ENCODE measurements around the gene ZNF205. TPM values are rescaled to one million over a fixed set of nuclear protein-coding genes. Genes with fewer than 3 reads are reported as not detected.
"Not testable (repeated sequence)": the region's sequence is repeated elsewhere in the genome, so short reads cannot be mapped to it uniquely, and the experiment has no call there.

Gene ZNF205
- total RNA-seq, 1 donor from 2014 or later = 12.9 TPM

- H3K9me3 Mint-ChIP-seq (ENCODE audit: low read depth) = no peaks in the 10 kb centered on the region
- peaks cover 2% of the 10 kb centered on the region for H3K36me3 Mint-ChIP-seq (ENCODE audit: low read depth)
- no peak for DNase-seq (ENCODE audit: low spot score)
- no peak overlapping the region for H3K4me3 Mint-ChIP-seq (ENCODE audit: unreplicated experiment)
- H3K27me3 Mint-ChIP-seq (ENCODE audit: low read depth) = peaks cover 34% of the 10 kb centered on the region
- no peak overlapping the region for H3K27ac Mint-ChIP-seq (ENCODE audit: unreplicated experiment)
- no peak for TF ChIP-seq CTCF (IDR thresholded peaks at IDR 0.05)
- H3K4me1 Mint-ChIP-seq (ENCODE audit: low read depth) = no peaks in the 10 kb centered on the region
Measured at GRCh38 chr16:3073448-3073847, 38.9 kb upstream of the ZNF205 start.

GRCh38 chr16:3074860-3075522, 37.4 kb upstream of the ZNF205 start:
- Mint-ChIP-seq H3K9me3 (ENCODE audit: low read depth) (no peaks in the 10 kb centered on the region), H3K27me3 (ENCODE audit: low read depth) (peaks cover 44% of the 10 kb centered on the region), H3K4me3 (ENCODE audit: unreplicated experiment) (no peak overlapping the region), H3K27ac (ENCODE audit: unreplicated experiment) (no peak overlapping the region), H3K36me3 (ENCODE audit: low read depth) (peaks cover 2% of the 10 kb centered on the region), H3K4me1 (ENCODE audit: low read depth) (no peaks in the 10 kb centered on the region)
- DNase-seq (ENCODE audit: low spot score) = no peak
- TF ChIP-seq CTCF (IDR thresholded peaks at IDR 0.05) = no peak

DNA sequence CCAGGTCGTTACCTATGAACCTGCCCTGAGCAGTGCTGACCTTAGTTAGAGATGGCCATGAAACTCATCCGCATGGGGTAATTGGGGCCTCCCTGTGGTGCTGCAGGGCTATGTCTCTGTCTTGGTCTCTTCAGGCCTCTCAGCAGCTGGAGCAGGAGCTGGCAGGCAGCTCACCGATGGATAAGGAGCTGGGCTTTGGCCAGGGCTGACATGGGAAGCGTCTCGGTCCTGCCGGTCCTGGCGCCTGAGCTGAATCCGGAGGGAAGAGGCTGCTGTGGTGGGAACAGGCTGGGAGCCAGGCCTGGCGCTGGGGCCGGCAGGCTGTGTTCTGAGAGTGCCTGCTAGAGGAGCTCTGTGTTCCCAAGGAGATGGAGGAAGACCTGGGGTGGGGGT, 36.9 kb upstream of the ZNF205 start:
- no peak overlapping the region for H3K27ac Mint-ChIP-seq (ENCODE audit: unreplicated experiment)
- no peak overlapping the region for H3K4me3 Mint-ChIP-seq (ENCODE audit: unreplicated experiment)
- no peak for DNase-seq (ENCODE audit: low spot score)
- TF ChIP-seq CTCF (IDR thresholded peaks at IDR 0.05) = no peak
- H3K9me3 Mint-ChIP-seq (ENCODE audit: low read depth) = no peaks in the 10 kb centered on the region
- no peaks in the 10 kb centered on the region for H3K4me1 Mint-ChIP-seq (ENCODE audit: low read depth)
- H3K27me3 Mint-ChIP-seq (ENCODE audit: low read depth) = peaks cover 45% of the 10 kb centered on the region
- peaks cover 2% of the 10 kb centered on the region for H3K36me3 Mint-ChIP-seq (ENCODE audit: low read depth)

- H3K27ac Mint-ChIP-seq (ENCODE audit: unreplicated experiment); H3K4me1 Mint-ChIP-seq (ENCODE audit: low read depth); H3K36me3 Mint-ChIP-seq (ENCODE audit: low read depth); H3K4me3 Mint-ChIP-seq (ENCODE audit: unreplicated experiment); H3K9me3 Mint-ChIP-seq (ENCODE audit: low read depth); DNase-seq (ENCODE audit: low spot score): not testable (repeated sequence)
- peaks cover 47% of the 10 kb centered on the region for H3K27me3 Mint-ChIP-seq (ENCODE audit: low read depth)
Measured at GRCh38 chr16:3075946-3076345, 36.4 kb upstream of the ZNF205 start.

DNA sequence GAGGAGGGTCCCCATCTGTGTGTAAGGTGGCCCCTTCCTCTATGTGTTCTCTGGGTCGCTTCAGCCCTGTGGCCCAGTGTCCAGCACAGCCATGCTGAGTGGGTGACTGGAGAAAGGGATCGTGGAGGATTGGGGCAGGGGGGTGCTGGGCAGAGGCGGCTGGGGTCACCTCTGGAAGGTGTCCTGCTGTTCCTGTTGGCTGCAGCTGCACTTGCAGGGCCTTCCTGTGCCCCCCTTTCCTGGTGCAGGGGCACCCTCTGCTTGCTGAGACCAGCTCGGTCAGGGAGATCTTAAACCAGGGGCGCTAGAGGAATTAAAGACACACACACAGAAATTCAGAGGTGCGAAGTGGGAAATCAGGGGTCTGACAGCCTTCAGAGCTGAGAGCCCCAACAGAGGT, 35.8 kb upstream of the ZNF205 start:
- no peak for DNase-seq (ENCODE audit: low spot score)
- Mint-ChIP-seq H3K36me3 (ENCODE audit: low read depth) (peaks cover 1% of the 10 kb centered on the region), H3K4me1 (ENCODE audit: low read depth) (no peaks in the 10 kb centered on the region), H3K27me3 (ENCODE audit: low read depth) (peaks cover 47% of the 10 kb centered on the region), H3K9me3 (ENCODE audit: low read depth) (no peaks in the 10 kb centered on the region), H3K4me3 (ENCODE audit: unreplicated experiment) (no peak overlapping the region), H3K27ac (ENCODE audit: unreplicated experiment) (no peak overlapping the region)
- no peak for TF ChIP-seq CTCF (IDR thresholded peaks at IDR 0.05)

- DNase-seq (ENCODE audit: low spot score) = no peak
- H3K4me3 Mint-ChIP-seq (ENCODE audit: unreplicated experiment) = no peak overlapping the region
- H3K27me3 Mint-ChIP-seq (ENCODE audit: low read depth) = peaks cover 29% of the 10 kb centered on the region
- no peak overlapping the region for H3K27ac Mint-ChIP-seq (ENCODE audit: unreplicated experiment)
- TF ChIP-seq CTCF (IDR thresholded peaks at IDR 0.05) = no peak
- no peaks in the 10 kb centered on the region for H3K4me1 Mint-ChIP-seq (ENCODE audit: low read depth)
- H3K9me3 Mint-ChIP-seq (ENCODE audit: low read depth) = no peaks in the 10 kb centered on the region
- H3K36me3 Mint-ChIP-seq (ENCODE audit: low read depth) = no peaks in the 10 kb centered on the region
Measured at GRCh38 chr16:3080024-3080423, 32.4 kb upstream of the ZNF205 start.

DNA sequence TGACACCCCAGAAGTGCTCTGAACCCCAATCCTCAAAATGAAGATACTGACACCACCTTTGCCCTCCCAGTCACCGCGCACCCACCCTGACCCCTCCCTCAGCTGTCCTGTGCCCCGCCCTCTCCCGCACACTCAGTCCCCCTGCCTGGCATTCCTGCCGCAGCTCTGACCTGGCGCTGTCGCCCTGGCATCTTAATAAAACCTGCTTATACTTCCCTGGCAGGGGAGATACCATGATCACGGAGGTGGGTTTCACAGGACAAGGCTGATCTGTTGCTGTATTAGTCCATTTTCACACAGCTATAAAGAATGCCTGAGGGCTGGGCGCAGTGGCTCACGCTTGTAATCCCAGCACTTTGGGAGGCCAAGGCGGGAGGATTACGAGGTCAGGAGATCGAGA, 30.4 kb upstream of the ZNF205 start:
- not testable (repeated sequence) for DNase-seq (ENCODE audit: low spot score); H3K27ac Mint-ChIP-seq (ENCODE audit: unreplicated experiment); H3K9me3 Mint-ChIP-seq (ENCODE audit: low read depth); H3K36me3 Mint-ChIP-seq (ENCODE audit: low read depth); H3K4me3 Mint-ChIP-seq (ENCODE audit: unreplicated experiment); H3K4me1 Mint-ChIP-seq (ENCODE audit: low read depth)
- H3K27me3 Mint-ChIP-seq (ENCODE audit: low read depth) = peaks cover 24% of the 10 kb centered on the region

DNA sequence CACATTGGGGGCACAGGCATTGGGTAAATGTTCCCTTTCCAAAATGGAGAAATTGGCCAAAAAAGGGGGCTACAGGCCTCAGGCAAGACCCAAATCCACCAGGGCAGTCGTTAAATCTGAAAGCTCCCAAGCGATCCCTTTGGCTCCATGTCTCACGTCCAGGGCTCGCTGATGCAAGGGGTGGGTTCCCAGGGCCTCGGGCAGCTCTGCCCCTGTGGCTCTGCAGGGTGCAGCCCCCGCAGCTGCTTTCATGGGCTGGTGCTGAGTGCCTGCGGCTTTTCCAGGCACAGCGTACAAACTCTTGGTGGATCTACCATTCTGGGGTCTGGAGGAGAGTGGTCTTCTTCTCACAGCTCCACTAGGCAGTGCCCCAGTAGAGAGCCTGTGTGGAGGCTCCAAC, 29.0 kb upstream of the ZNF205 start:
- H3K36me3 Mint-ChIP-seq (ENCODE audit: low read depth); DNase-seq (ENCODE audit: low spot score); H3K27ac Mint-ChIP-seq (ENCODE audit: unreplicated experiment); H3K4me3 Mint-ChIP-seq (ENCODE audit: unreplicated experiment); H3K4me1 Mint-ChIP-seq (ENCODE audit: low read depth); H3K9me3 Mint-ChIP-seq (ENCODE audit: low read depth): not testable (repeated sequence)
- peaks cover 21% of the 10 kb centered on the region for H3K27me3 Mint-ChIP-seq (ENCODE audit: low read depth)
